ENCODE data around the gene ZBTB42.

ZBTB42 gene

DNA sequence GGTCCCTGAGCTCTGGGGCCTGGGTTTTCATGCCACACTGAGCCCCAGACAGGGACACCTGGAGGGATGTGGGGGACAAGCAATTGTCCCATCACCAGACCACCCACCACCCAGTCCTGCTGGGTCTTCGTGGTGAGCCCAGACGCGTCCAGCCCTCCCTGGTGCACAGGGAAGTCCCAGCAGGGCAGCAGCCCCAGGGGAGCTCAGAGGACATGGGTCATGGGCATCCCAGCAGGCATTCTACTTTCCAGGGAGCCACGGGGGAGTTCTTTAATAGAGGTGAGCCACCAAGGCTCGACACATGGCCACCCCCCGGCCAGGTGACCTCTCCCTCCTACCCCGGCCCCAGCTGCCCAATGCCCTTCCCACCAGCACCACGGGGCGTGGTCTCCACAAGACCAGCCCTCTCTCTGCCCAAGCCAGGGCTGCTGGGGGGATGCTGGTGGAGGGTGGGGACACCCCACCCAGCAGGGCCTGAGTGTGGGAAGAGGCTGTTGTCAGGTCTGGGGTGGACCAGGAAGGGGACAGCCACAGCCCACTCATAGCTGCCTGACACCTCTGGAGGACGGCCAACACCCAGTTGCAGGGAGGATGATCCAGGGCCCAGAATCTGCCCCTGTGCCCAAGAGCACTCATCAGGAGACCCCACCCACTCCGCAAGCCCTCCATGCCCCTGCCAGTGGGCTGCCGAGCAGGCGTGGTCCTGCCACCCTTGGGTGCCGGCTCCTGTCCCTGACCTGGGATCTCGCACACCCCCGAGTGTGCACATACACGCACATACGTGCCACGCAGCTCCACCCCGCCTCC is 19.4 kb upstream of the ZBTB42 start:
- H3K27ac ChIP-seq (ENCODE audit: extremely low read depth, low read depth, low read length) = no peak overlapping the region
- TF ChIP-seq, protein P1, sequence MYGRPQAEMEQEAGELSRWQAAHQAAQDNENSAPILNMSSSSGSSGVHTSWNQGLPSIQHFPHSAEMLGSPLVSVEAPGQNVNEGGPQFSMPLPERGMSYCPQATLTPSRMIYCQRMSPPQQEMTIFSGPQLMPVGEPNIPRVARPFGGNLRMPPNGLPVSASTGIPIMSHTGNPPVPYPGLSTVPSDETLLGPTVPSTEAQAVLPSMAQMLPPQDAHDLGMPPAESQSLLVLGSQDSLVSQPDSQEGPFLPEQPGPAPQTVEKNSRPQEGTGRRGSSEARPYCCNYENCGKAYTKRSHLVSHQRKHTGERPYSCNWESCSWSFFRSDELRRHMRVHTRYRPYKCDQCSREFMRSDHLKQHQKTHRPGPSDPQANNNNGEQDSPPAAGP (tag by site-specific recombination; IDR thresholded peaks at IDR 0.05) = no peak
- TF ChIP-seq KLF1 (tag by site-specific recombination; IDR thresholded peaks at IDR 0.05) (peak; percentile 48; the same call in 1 of the 2 replicates), ZNF792 (tag by site-specific recombination; IDR thresholded peaks at IDR 0.05) (no peak), ZNF132 (tag by site-specific recombination; IDR thresholded peaks at IDR 0.05; ENCODE audit: borderline replicate concordance) (no peak), ZIC2 (tag by site-specific recombination; IDR thresholded peaks at IDR 0.05) (peak; percentile 97), ZNF140 (tag by site-specific recombination; IDR thresholded peaks at IDR 0.05) (no peak), EGR2 (tag by site-specific recombination; IDR thresholded peaks at IDR 0.05; ENCODE audit: low read depth) (peak; percentile 31; the same call in 1 of the 2 replicates), GLIS1 (tag by site-specific recombination; IDR thresholded peaks at IDR 0.05) (peak; percentile 75), KLF9 (tag by site-specific recombination; IDR thresholded peaks at IDR 0.05; ENCODE audit: low read depth) (0 out of 2 replicates have a peak, but pooled peaks have one; percentile 16), ZFHX2 (tag by site-specific recombination; conservative IDR thresholded peaks at IDR 0.05) (peak; percentile 50)
- TF ChIP-seq, protein P2, sequence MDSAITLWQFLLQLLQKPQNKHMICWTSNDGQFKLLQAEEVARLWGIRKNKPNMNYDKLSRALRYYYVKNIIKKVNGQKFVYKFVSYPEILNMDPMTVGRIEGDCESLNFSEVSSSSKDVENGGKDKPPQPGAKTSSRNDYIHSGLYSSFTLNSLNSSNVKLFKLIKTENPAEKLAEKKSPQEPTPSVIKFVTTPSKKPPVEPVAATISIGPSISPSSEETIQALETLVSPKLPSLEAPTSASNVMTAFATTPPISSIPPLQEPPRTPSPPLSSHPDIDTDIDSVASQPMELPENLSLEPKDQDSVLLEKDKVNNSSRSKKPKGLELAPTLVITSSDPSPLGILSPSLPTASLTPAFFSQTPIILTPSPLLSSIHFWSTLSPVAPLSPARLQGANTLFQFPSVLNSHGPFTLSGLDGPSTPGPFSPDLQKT (IDR thresholded peaks at IDR 0.05; ENCODE audit: borderline replicate concordance, low read depth, low read length) = no peak
- H3K9me3 ChIP-seq (ENCODE audit: control insufficient read depth, insufficient read depth, low read depth, low read length) = no peaks in the 10 kb centered on the region
- H3K4me1 ChIP-seq (ENCODE audit: control insufficient read depth, insufficient read depth, low read length) = no peaks in the 10 kb centered on the region
- ChIA-PET CTCF (no interaction called here), POLR2A (interaction anchor here (1.0 to 1.1 kb wide), 2 partner anchors 13 to 29 kb away, joined by 3 to 4 read pairs; partner anchors contain the start of gene SIVA1)
- peaks cover 0 to 86% of the 10 kb centered on the region in 2 experiments; a peak in 1 of 3 replicates for H3K36me3 ChIP-seq (ENCODE audit: control insufficient read depth in 2 of 2, insufficient read depth in 1 of 2, low read length in 2 of 2)
- no peak overlapping the region for H3K4me3 ChIP-seq (ENCODE audit: low read depth, low read length)

DNA sequence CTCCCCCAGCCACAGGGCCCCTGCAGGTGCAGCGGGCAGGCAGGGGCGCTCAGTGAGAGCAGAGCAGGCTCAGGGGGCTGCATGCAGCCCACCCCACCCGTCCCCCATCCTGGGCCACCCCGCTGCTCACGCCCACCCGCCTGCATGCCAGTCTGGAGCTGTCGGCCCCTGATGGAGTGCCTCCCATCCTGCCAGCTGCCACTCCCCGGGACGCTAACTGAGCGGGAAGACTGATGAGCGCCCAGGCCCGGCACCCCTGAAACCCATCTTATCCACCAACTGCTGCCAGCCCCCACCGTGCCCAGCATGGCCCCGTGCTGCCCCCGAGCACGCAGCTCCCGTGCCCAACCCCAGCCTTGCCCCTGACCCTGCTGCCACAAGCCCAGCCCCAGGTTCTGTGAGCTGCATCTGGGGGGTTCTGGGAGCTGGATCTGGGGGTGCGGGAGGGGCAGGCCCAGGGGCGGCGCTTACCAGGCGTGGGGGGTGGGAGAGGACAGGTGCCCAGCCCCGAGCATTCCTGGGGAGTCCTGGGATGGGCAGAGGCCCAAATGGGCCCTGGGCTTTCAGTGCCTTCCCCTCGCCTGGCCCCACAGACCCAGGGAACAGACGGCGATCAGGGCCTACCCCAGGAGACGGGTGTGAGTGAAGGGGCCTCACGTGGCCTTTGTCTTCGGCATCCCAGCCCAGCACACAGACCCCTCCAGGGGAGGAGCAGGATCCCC is 18.7 kb upstream of the ZBTB42 start:
- peaks cover 0 to 86% of the 10 kb centered on the region in 2 experiments; a peak in 1 of 3 replicates for H3K36me3 ChIP-seq (ENCODE audit: control insufficient read depth in 2 of 2, insufficient read depth in 1 of 2, low read length in 2 of 2)
- CTCF ChIA-PET = no interaction called here
- no peaks in the 10 kb centered on the region for H3K4me1 ChIP-seq (ENCODE audit: control insufficient read depth, insufficient read depth, low read length)
- POLR2A ChIA-PET = interaction anchor here (1.0 to 1.1 kb wide), 2 partner anchors 13 to 30 kb away, joined by 3 to 4 read pairs; partner anchors contain the start of gene SIVA1
- no peaks in the 10 kb centered on the region for H3K9me3 ChIP-seq (ENCODE audit: control insufficient read depth, insufficient read depth, low read depth, low read length)
- no peak overlapping the region for H3K27ac ChIP-seq (ENCODE audit: extremely low read depth, low read depth, low read length)
- no peak overlapping the region for H3K4me3 ChIP-seq (ENCODE audit: low read depth, low read length)
- TF ChIP-seq, protein P3, sequence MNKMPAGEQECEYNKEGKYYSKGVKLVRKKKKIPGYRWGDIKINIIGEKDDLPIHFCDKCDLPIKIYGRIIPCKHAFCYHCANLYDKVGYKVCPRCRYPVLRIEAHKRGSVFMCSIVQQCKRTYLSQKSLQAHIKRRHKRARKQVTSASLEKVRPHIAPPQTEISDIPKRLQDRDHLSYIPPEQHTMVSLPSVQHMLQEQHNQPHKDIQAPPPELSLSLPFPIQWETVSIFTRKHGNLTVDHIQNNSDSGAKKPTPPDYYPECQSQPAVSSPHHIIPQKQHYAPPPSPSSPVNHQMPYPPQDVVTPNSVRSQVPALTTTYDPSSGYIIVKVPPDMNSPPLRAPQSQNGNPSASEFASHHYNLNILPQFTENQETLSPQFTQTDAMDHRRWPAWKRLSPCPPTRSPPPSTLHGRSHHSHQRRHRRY (tag by site-specific recombination; IDR thresholded peaks at IDR 0.05) = no peak
- TF ChIP-seq ZNF660 (tag by site-specific recombination; IDR thresholded peaks at IDR 0.05) (no peak), RBAK (tag by site-specific recombination; IDR thresholded peaks at IDR 0.05) (no peak), ZNF426 (tag by site-specific recombination; IDR thresholded peaks at IDR 0.05) (no peak), SP2 (tag by site-specific recombination; IDR thresholded peaks at IDR 0.05) (no peak), ZNF777 (tag by site-specific recombination; IDR thresholded peaks at IDR 0.05; ENCODE audit: borderline replicate concordance) (no peak), ZNF830 (tag by site-specific recombination; IDR thresholded peaks at IDR 0.05; ENCODE audit: low read depth) (no peak)
- TF ChIP-seq, protein P4, sequence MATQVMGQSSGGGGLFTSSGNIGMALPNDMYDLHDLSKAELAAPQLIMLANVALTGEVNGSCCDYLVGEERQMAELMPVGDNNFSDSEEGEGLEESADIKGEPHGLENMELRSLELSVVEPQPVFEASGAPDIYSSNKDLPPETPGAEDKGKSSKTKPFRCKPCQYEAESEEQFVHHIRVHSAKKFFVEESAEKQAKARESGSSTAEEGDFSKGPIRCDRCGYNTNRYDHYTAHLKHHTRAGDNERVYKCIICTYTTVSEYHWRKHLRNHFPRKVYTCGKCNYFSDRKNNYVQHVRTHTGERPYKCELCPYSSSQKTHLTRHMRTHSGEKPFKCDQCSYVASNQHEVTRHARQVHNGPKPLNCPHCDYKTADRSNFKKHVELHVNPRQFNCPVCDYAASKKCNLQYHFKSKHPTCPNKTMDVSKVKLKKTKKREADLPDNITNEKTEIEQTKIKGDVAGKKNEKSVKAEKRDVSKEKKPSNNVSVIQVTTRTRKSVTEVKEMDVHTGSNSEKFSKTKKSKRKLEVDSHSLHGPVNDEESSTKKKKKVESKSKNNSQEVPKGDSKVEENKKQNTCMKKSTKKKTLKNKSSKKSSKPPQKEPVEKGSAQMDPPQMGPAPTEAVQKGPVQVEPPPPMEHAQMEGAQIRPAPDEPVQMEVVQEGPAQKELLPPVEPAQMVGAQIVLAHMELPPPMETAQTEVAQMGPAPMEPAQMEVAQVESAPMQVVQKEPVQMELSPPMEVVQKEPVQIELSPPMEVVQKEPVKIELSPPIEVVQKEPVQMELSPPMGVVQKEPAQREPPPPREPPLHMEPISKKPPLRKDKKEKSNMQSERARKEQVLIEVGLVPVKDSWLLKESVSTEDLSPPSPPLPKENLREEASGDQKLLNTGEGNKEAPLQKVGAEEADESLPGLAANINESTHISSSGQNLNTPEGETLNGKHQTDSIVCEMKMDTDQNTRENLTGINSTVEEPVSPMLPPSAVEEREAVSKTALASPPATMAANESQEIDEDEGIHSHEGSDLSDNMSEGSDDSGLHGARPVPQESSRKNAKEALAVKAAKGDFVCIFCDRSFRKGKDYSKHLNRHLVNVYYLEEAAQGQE (tag by site-specific recombination; IDR thresholded peaks at IDR 0.05) = no peak
- TF ChIP-seq, protein P5, sequence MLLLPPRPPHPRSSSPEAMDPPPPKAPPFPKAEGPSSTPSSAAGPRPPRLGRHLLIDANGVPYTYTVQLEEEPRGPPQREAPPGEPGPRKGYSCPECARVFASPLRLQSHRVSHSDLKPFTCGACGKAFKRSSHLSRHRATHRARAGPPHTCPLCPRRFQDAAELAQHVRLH (tag by site-specific recombination; IDR thresholded peaks at IDR 0.05) = no peak
- TF ChIP-seq, protein P6, sequence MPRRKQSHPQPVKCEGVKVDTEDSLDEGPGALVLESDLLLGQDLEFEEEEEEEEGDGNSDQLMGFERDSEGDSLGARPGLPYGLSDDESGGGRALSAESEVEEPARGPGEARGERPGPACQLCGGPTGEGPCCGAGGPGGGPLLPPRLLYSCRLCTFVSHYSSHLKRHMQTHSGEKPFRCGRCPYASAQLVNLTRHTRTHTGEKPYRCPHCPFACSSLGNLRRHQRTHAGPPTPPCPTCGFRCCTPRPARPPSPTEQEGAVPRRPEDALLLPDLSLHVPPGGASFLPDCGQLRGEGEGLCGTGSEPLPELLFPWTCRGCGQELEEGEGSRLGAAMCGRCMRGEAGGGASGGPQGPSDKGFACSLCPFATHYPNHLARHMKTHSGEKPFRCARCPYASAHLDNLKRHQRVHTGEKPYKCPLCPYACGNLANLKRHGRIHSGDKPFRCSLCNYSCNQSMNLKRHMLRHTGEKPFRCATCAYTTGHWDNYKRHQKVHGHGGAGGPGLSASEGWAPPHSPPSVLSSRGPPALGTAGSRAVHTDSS (tag by site-specific recombination; IDR thresholded peaks at IDR 0.05) = no peak
- TF ChIP-seq, protein P7, sequence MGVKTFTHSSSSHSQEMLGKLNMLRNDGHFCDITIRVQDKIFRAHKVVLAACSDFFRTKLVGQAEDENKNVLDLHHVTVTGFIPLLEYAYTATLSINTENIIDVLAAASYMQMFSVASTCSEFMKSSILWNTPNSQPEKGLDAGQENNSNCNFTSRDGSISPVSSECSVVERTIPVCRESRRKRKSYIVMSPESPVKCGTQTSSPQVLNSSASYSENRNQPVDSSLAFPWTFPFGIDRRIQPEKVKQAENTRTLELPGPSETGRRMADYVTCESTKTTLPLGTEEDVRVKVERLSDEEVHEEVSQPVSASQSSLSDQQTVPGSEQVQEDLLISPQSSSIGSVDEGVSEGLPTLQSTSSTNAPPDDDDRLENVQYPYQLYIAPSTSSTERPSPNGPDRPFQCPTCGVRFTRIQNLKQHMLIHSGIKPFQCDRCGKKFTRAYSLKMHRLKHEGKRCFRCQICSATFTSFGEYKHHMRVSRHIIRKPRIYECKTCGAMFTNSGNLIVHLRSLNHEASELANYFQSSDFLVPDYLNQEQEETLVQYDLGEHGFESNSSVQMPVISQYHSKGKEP (tag by site-specific recombination; IDR thresholded peaks at IDR 0.05) = no peak

Data from HEK293 (cell line).